ENCODE results near the gene HESX1.

DNA sequence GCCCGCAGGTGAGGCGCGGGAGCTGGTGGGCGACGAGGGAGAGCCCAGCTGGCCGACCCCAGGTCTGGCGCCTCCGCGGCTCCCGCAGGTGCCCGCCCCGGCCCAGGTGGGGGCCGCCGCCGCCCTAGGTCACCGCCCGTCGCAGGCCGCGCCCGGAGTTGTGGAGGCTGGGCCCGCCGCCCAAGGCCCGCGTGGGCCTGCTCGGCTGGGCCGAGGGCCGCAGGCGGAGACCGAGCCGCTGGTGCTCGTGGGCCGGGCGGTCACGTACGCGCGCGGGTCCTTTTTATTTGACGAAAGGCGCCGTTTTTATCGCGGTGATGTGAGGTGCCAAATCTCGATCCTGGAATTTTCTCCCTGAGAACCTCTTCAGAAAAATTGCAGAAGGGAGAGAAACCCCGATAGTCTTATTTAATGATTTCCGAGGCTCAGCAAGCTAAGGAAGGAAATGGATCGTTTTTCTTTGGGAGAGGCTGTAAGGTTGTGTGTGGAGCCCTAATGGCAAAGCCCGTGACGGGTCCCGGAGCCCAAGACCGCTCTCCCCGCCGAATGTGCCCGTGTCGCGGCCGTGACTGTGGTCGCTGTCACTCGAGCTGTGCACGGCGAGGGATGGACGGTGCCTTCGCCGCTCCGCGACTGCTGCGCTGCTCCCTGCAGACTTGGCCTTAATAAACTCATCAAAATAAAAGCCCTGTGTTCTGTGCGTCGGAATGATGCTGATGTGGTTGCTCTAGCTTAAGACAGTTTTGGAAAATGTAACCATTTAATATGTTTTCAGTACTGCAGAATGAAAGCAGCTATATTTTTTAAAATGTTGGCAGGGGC, 28.4 kb upstream of the HESX1 start:
- TF ChIP-seq, protein P1, sequence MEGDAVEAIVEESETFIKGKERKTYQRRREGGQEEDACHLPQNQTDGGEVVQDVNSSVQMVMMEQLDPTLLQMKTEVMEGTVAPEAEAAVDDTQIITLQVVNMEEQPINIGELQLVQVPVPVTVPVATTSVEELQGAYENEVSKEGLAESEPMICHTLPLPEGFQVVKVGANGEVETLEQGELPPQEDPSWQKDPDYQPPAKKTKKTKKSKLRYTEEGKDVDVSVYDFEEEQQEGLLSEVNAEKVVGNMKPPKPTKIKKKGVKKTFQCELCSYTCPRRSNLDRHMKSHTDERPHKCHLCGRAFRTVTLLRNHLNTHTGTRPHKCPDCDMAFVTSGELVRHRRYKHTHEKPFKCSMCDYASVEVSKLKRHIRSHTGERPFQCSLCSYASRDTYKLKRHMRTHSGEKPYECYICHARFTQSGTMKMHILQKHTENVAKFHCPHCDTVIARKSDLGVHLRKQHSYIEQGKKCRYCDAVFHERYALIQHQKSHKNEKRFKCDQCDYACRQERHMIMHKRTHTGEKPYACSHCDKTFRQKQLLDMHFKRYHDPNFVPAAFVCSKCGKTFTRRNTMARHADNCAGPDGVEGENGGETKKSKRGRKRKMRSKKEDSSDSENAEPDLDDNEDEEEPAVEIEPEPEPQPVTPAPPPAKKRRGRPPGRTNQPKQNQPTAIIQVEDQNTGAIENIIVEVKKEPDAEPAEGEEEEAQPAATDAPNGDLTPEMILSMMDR (conservative IDR thresholded peaks at IDR 0.05) = no peak
- peak; percentile 97 for TF ChIP-seq ZFX (IDR thresholded peaks at IDR 0.05)
